Endodermal cell (in vitro differentiated cells): ENCODE data around the gene MAGOHB. TPM values are rescaled to one million over a fixed set of nuclear protein-coding genes. Genes with fewer than 3 reads are reported as not detected.

Source experiments
- DNase-seq: peaks from one replicate; pipeline ENCODE4 v3.0.0-alpha.2; 2017
- H3K27ac ChIP-seq: 2 replicates; pipeline ENCODE4 v1.5.1; 2013; ENCODE audit warnings: mild to moderate bottlenecking, low read depth, low read length, moderate library complexity
- H3K27me3 ChIP-seq: 2 replicates; pipeline ENCODE4 v1.6.1; 2013; ENCODE audit warnings: mild to moderate bottlenecking, low read length, moderate library complexity; ENCODE audit not compliant: insufficient read depth, control insufficient read depth, poor library complexity, severe bottlenecking
- H3K36me3 ChIP-seq: 2 replicates; pipeline ENCODE4 v1.7.0; 2013; ENCODE audit warnings: mild to moderate bottlenecking, low read length, moderate library complexity; ENCODE audit not compliant: control insufficient read depth, insufficient read depth
- H3K4me1 ChIP-seq: one replicate; pipeline ENCODE4 v1.7.0; 2013; ENCODE audit warnings: low read length; ENCODE audit not compliant: control insufficient read depth, insufficient read depth
- H3K4me3 ChIP-seq: 2 replicates; pipeline ENCODE4 v1.5.1; 2013; ENCODE audit warnings: mild to moderate bottlenecking, low read length, moderate library complexity
- H3K9ac ChIP-seq: 2 replicates; pipeline ENCODE4 v1.6.1; 2013; ENCODE audit warnings: mild to moderate bottlenecking, low read length, moderate library complexity; ENCODE audit not compliant: poor library complexity, severe bottlenecking; ENCODE audit errors: extremely low read depth
- H3K9me3 ChIP-seq: 2 replicates; pipeline ENCODE4 v1.6.1; 2013; ENCODE audit warnings: mild to moderate bottlenecking, low read length, moderate library complexity; ENCODE audit not compliant: control insufficient read depth
- H3K27ac Mint-ChIP-seq: 2 replicates; pipeline ENCODE4 v1.8.0; 2020; ENCODE audit warnings: mixed read lengths
- H3K27me3 Mint-ChIP-seq: 2 replicates; pipeline ENCODE4 v1.8.0; 2021; ENCODE audit warnings: mild to moderate bottlenecking, mixed read lengths; ENCODE audit not compliant: insufficient read depth
- H3K36me3 Mint-ChIP-seq: 2 replicates; pipeline ENCODE4 v1.8.0; 2020; ENCODE audit warnings: low read depth, mixed read lengths
- H3K4me1 Mint-ChIP-seq: 2 replicates; pipeline ENCODE4 v1.8.0; 2020; ENCODE audit warnings: mixed read lengths
- H3K4me3 Mint-ChIP-seq: 2 replicates; pipeline ENCODE4 v1.8.0; 2020; ENCODE audit warnings: mild to moderate bottlenecking, moderate library complexity, mixed read lengths
- H3K9me3 Mint-ChIP-seq: 2 replicates; pipeline ENCODE4 v1.8.0; 2020; ENCODE audit warnings: mild to moderate bottlenecking, mixed read lengths
- CTCF ChIP-seq: fragments of 200-600 bp; sonication (generic); conservative IDR thresholded peaks from 2 replicates; pipeline ENCODE4 v1.5.0; 2021; ENCODE audit warnings: antibody characterized with exemption, mild to moderate bottlenecking
- WGBS, 2 experiments: methylation state at CpG; one replicate each; pipeline versions ENCODE4 v1.1.5 to v1.1.7; 2013; ENCODE audit warnings: missing lambda C conversion rate in 2 of 2, mixed read lengths in 1 of 2; ENCODE audit not compliant: insufficient coverage in 1 of 2, insufficient read length in 1 of 2; 5-methylcytosine and 5-hydroxymethylcytosine counted together
- total RNA-seq, 2 donors: library from RNA; stranded (reverse); fragmentation: NEBNext Ultra II Directional in 1 of 2; extraction: Animal tissue kit (Norgen Biotek cat#: 25700) in 1 of 2; gene quantifications; 2 replicates in 1 of 2; 3 replicates in 1 of 2; pipeline ENCODE4 v1.2.1, GENCODE V29; 2021

The MAGOHB gene
- total RNA-seq, 2 donors from 2014 or later = 53.8 to 75.8 TPM

- no peak overlapping the region for H3K4me3 Mint-ChIP-seq
- no peaks in the 10 kb centered on the region for H3K27me3 ChIP-seq
- H3K27ac Mint-ChIP-seq = no peak overlapping the region
- no peak overlapping the region for H3K27ac ChIP-seq
- no peak overlapping the region for H3K4me3 ChIP-seq
- H3K36me3 ChIP-seq = no peaks in the 10 kb centered on the region
- H3K27me3 Mint-ChIP-seq = no peaks in the 10 kb centered on the region
- TF ChIP-seq CTCF = no peak
- no peaks in the 10 kb centered on the region for H3K9me3 ChIP-seq
- no peak for DNase-seq
- no peaks in the 10 kb centered on the region for H3K9me3 Mint-ChIP-seq
- H3K9ac ChIP-seq = no peak overlapping the region
- peaks cover 3% of the 10 kb centered on the region for H3K4me1 ChIP-seq
- H3K36me3 Mint-ChIP-seq = no peaks in the 10 kb centered on the region
- WGBS, 2 experiments = 98 to 100% methylated on average over 2 to 3 of the region's 3 CpGs
- H3K4me1 Mint-ChIP-seq = peaks cover 17% of the 10 kb centered on the region
These were observed 22.7 kb upstream of the MAGOHB start for GRCh38 chr12:10636124-10636523.

- Histone ChIP-seq H3K9ac (no peak overlapping the region), H3K9me3 (no peaks in the 10 kb centered on the region), H3K4me3 (no peak overlapping the region), H3K4me1 (no peaks in the 10 kb centered on the region), H3K27ac (no peak overlapping the region), H3K27me3 (no peaks in the 10 kb centered on the region), H3K36me3 (no peaks in the 10 kb centered on the region)
- Mint-ChIP-seq H3K27ac (no peak overlapping the region), H3K36me3 (no peaks in the 10 kb centered on the region), H3K9me3 (no peaks in the 10 kb centered on the region), H3K27me3 (no peaks in the 10 kb centered on the region), H3K4me1 (peaks cover 14% of the 10 kb centered on the region), H3K4me3 (no peak overlapping the region)
- DNase-seq = no peak
- WGBS, 2 experiments = 91 to 100% methylated on average over 1 to 2 of the region's 2 CpGs
- TF ChIP-seq CTCF = no peak
These were observed 21.9 kb upstream of the MAGOHB start for GRCh38 chr12:10635306-10635705.

GRCh38 chr12:10634427-10634826, 21.0 kb upstream of the MAGOHB start:
- Histone ChIP-seq H3K36me3 (no peaks in the 10 kb centered on the region), H3K27ac (no peak overlapping the region), H3K27me3 (no peaks in the 10 kb centered on the region), H3K9me3 (no peaks in the 10 kb centered on the region), H3K9ac (no peak overlapping the region), H3K4me3 (no peak overlapping the region), H3K4me1 (no peaks in the 10 kb centered on the region)
- H3K27me3 Mint-ChIP-seq = no peaks in the 10 kb centered on the region
- H3K9me3 Mint-ChIP-seq = no peaks in the 10 kb centered on the region
- H3K27ac Mint-ChIP-seq = no peak overlapping the region
- no peak for DNase-seq
- peaks cover 12% of the 10 kb centered on the region for H3K4me1 Mint-ChIP-seq
- 91 to 94% methylated on average over 2 to 5 of the region's 5 CpGs for WGBS, 2 experiments
- H3K36me3 Mint-ChIP-seq = no peaks in the 10 kb centered on the region
- no peak for TF ChIP-seq CTCF
- no peak overlapping the region for H3K4me3 Mint-ChIP-seq
